CD4-positive, alpha-beta T cell treated with Interleukin-15 for 1 hour (primary cell): ENCODE results near the gene MEDAG.
"Not testable (repeated sequence)": the region's sequence is repeated elsewhere in the genome, so short reads cannot be mapped to it uniquely, and the experiment has no call there.

ENCODE experiments used
- DNase-seq: peaks from one replicate; pipeline ENCODE4 v3.0.0-alpha.2; 2020

The MEDAG gene

DNA sequence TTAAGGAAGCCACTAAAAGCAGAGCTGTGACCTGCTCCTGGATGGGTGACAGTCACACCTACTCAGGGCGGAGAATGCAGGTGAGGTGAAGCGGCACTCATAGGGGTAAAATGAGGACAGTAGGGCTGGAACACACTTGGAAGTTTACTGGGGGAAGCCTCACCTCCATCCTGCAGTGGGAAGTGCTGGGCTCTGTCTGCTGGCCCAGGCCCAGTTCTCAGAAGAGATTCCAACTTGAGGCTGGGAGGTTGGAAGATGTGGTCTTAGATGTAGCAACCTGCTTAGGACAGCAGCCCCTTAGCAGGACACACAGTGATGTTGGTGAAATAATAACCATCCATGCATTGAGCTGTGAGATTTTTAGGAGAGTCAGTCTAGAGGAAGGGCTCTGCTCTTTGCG is 4.6 kb downstream of the MEDAG start:
- DNase-seq = no peak

GRCh38 chr13:30915691-30916541 is 9.8 kb downstream of the MEDAG start:
- no peak for DNase-seq

GRCh38 chr13:30916991-30917390 is 10.9 kb downstream of the MEDAG start:
- DNase-seq = no peak

DNA sequence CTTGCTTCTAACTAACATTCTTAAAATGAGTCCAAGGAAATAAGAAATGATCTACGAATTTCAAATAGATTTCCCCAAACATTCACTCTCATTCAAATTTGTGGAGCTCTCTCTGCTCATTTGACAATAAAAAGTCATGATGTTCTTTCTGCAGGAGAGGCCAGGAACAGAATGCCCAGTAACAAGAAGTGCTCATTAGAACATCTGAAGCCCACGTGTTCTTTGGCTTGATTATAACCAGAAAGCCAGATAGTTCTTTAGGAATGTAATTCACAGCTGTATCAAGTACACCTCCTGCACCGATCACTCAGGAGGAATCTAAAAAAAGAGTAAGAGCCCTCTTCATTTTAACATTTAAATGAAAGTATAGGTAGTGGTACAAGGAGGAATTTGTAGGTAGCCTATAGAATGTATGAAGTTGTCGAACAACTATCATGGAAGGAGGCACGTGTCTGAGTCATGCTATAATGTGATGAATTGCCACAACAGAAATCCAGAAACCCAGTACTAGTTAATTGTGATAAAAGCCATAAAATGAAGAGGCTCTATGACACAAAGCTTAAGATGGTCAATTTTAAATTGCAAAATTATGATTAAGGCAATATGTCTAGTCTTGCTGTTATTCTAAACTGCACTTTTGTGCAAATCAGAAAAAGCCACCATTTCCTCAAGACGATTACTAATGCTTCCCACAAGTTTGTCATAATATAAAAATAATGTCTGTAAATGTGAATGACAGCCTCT is 12.8 kb downstream of the MEDAG start:
- DNase-seq = no peak

- no peak for DNase-seq
These were observed 14.3 kb downstream of the MEDAG start for GRCh38 chr13:30920162-30920909.

- no peak for DNase-seq
These were observed 17.3 kb downstream of the MEDAG start for GRCh38 chr13:30923418-30923817.

DNA sequence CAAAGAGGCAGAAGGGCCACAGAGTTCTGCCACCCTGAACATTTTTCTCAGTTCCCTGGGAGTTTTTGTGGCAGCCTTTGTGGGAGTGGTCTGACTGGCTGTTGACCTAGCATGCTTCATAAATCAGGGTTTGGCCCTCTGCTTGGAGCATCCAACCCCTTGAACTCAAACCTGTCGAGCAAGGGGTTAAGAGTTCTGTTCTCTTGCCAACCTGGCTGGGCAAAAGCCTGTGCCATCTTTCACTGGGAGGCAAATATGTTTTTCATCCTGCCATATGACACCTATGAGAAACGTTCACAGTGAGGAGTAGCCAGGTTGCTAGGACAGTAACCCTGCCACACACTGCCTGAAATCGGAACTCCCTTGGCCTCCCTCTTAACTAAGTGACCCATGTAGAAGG is 18.6 kb downstream of the MEDAG start:
- no peak for DNase-seq

DNA sequence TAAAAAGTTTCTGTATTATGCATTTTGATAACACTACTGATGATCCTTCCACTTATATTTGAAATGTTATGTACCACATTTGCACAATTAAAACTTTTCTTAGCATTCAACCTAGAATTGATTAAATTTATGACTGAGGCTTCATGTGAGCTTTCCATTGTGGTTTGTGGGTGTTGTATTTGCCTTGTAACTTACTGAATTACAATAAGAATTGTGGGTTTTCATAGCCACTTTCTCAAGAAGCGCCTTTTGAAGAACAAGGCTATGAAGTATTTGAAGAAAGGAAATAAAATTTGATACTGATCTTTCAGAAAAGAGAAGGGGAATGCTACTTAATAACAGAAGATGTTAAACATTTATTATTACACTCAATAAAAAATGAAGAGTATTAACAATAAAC is 19.4 kb downstream of the MEDAG start:
- DNase-seq = no peak

DNA sequence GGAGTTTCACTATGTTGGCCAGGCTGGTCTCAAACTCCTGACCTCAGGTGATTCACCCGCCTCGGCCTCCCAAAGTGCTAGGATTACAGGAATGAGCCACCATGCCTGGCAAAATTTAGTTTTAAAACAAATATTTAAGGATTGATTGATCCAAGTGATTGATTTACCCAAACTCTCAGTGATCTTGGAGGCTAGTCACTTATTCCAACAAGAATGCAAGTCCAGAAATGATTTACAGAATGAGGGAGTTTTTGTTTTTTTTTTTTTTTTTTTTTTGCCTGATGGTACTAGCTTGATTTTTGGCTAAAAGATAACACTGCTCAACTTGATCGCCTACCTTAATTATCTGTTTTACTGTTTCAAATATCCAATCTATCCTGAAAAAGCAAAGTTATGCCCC is 20.7 kb downstream of the MEDAG start:
- no peak for DNase-seq

DNA sequence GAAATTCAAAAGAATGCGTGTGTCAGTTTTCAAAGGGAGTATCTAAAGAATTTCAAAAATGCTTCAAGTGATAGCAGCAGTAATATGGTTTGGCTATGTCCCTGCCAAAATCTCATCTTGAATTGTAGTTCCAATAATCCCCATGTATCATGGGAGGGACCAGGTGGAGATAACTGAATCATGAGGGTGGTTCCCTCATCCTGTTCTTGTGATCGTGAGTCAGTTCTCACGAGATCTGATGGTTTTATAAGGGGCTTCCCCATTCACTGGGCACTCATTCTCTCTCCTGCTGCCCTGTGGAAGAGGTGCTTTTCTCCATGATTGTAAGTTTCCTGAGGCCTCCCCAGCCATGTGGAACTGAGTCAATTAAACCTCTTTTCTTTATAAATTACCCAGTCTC is 21.1 kb downstream of the MEDAG start:
- not testable (repeated sequence) for DNase-seq

- DNase-seq = no peak
These were observed 21.5 kb downstream of the MEDAG start for GRCh38 chr13:30927595-30927994.

GRCh38 chr13:30928978-30929377 is 22.9 kb downstream of the MEDAG start:
- DNase-seq = no peak

GRCh38 chr13:30932481-30933353 is 26.6 kb downstream of the MEDAG start, which contains the start of gene TEX26:
Gene TEX26 (plus strand): TSS chr13:30932656. CDS start chr13:30932716, 60 bp downstream.
- DNase-seq = no peak

DNA sequence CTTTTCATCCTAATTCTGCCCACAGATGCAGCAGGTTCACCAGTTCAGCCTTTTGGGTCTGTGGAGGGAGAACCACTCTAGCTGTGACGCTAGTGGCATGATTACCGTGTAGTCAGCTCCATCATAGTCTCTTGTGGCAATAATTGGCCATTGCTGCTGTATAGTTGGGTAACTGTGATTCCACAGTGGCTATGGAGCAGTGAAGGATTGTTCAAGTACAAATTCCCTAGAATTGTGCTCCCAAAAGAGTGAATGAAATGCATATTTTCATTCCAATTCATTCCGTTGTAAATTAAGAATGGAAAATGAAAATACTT is 27.2 kb downstream of the MEDAG start:
- no peak for DNase-seq

DNA sequence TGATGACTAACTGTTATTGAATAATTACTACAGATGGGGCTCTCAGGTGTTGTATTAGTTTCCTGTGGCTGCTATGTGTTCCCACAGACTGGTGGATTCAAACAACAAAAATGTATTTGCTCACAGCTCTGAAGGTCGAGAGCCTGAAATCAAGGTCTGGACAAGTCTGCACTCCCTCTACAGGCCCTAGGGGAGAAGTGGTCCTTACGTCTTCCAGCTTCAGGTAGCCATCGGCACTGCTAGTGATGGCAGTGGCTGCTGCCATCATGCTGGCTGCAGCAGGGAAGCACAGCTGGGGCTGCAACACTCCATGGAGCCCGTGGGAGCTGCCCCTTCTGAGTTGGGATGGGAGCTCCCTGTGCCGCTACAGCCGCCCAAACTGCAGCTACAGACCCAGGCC is 28.3 kb downstream of the MEDAG start:
- DNase-seq = no peak

- no peak for DNase-seq
These were observed 28.7 kb downstream of the MEDAG start for GRCh38 chr13:30934803-30935202.

DNA sequence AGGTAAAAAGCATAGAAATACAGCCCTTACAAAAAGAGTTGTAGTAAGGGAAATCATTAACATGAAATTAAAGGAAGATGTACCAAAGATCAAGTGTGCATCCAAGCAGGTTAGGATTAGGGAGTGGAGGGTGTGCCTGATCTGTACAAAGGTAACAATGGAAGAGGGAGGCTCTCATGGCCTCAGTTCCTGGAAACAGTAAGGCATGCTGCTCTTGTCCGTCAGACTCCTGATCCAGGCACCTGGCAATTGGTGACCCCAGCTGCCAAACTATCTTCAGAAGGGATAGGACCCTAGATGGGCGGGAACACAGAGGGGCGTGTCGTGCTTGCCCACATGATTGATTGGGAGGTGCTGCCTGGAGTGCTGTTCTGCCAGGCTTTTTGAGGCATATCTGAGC is 30.9 kb downstream of the MEDAG start:
- no peak for DNase-seq

- no peak for DNase-seq
These were observed 37.8 kb downstream of the MEDAG start for GRCh38 chr13:30943881-30944280.

GRCh38 chr13:30957258-30957943 is 51.3 kb downstream of the MEDAG start:
- no peak for DNase-seq

DNA sequence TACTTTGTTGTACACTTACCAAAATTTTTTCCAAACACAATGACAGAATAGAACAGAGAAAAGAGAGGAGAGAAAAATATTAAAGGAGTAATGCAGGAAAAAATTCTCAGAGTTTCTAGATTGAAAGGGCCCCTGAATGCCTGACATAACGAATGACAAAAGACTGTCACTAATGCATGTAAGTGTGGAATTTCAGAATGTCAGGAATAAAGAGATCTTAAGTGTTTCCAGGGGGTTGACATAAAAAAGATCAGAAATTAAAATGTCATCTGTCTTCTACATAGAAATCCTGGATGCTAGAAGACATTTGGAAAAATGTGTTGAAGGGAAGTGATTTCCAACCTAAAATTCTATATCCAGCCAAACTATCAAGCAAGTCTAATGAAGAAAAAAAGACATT is 53.6 kb downstream of the MEDAG start:
- no peak for DNase-seq

GRCh38 chr13:30963791-30964190 is 57.7 kb downstream of the MEDAG start:
- no peak for DNase-seq

GRCh38 chr13:30965380-30965779 is 59.3 kb downstream of the MEDAG start:
- DNase-seq = no peak
